ENCODE measurements around the gene ZYG11B. TPM values are rescaled to one million over a fixed set of nuclear protein-coding genes. Genes with fewer than 3 reads are reported as not detected.
"Not testable (repeated sequence)": the region's sequence is repeated elsewhere in the genome, so short reads cannot be mapped to it uniquely, and the experiment has no call there.

ZYG11B gene
- total RNA-seq, 4 donors from 2014 or later: 48.3 to 67.2 (median 59.7) TPM

DNA sequence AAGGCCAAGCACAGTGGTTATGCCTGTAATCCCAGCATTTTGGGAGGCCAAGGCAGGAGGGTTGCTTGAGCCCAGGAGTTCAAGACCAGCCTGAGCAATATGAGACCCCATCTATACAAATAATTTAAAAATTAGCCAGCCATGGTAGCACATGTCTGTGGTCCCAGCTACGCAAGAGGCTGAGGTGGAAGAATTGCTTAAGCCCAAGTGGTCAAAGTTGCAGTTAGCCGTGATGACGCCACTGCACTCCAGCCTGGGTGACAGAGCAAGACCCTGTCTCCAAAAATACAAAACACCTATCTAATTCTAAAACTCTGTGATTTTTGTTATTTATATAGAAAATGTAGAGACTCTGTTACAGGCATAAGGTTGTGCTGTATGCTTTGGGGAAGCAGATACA is 72.1 kb downstream of the ZYG11B start:
- ATAC-seq: no peak
- WGBS, 2 donors (ENCODE audit: low coverage in 1 of 2): 90 to 100% methylated on average over 2 to 3 of the region's 3 CpGs
- TF ChIP-seq EP300 (IDR thresholded peaks at IDR 0.05) (no peak), POLR2AphosphoS5 (IDR thresholded peaks at IDR 0.05) (no peak), POLR2A (IDR thresholded peaks at IDR 0.05) (no peak)
- TF ChIP-seq, protein P1, sequence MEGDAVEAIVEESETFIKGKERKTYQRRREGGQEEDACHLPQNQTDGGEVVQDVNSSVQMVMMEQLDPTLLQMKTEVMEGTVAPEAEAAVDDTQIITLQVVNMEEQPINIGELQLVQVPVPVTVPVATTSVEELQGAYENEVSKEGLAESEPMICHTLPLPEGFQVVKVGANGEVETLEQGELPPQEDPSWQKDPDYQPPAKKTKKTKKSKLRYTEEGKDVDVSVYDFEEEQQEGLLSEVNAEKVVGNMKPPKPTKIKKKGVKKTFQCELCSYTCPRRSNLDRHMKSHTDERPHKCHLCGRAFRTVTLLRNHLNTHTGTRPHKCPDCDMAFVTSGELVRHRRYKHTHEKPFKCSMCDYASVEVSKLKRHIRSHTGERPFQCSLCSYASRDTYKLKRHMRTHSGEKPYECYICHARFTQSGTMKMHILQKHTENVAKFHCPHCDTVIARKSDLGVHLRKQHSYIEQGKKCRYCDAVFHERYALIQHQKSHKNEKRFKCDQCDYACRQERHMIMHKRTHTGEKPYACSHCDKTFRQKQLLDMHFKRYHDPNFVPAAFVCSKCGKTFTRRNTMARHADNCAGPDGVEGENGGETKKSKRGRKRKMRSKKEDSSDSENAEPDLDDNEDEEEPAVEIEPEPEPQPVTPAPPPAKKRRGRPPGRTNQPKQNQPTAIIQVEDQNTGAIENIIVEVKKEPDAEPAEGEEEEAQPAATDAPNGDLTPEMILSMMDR (IDR thresholded peaks at IDR 0.05): no peak
- Histone ChIP-seq H3K27me3 (no peaks in the 10 kb centered on the region), H3K9me3 (no peaks in the 10 kb centered on the region), H3K36me3 (peaks cover 0 to 55% of the 10 kb centered on the region in 2 donors), H3K27ac (no peak overlapping the region), H3K4me3 (no peak overlapping the region), H3K4me1 (no peaks in the 10 kb centered on the region)

- Histone ChIP-seq H3K4me1 (no peaks in the 10 kb centered on the region), H3K27ac (no peak overlapping the region), H3K4me3 (no peak overlapping the region), H3K9me3 (no peaks in the 10 kb centered on the region), H3K36me3 (peaks cover 0 to 58% of the 10 kb centered on the region in 2 donors), H3K27me3 (no peaks in the 10 kb centered on the region)
- no peak for ATAC-seq
- TF ChIP-seq EP300 (IDR thresholded peaks at IDR 0.05): no peak
- TF ChIP-seq, protein P1 (IDR thresholded peaks at IDR 0.05): no peak
Measured at GRCh38 chr1:52801011-52801410, 74.8 kb downstream of the ZYG11B start.

DNA sequence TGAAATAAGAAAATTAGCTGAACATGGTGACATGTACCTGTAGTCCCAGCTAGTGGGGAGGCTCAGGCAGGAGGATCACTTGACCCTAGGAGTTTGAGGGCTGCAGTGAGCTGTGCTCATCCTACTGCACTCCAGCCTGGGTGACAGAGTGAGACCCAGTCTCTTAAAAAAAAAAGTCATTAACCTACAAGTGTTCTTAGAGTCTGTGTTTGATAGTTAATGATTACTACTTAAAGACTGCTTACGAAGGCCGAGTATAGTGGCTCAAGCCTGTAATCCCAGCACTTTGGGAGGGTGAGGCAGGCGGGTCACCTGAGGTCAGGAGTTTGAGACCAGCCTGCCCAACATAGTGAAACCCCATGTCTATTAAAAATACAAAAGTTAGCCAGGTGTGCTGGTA is 77.8 kb downstream of the ZYG11B start:
- H3K27me3 ChIP-seq, H3K4me3 ChIP-seq, H3K4me1 ChIP-seq, ATAC-seq, H3K9me3 ChIP-seq, H3K27ac ChIP-seq: not testable (repeated sequence)
- peaks cover 0 to 54% of the 10 kb centered on the region in 2 donors for H3K36me3 ChIP-seq
- 95% methylated on average over 3 of the region's 3 CpGs; no CpG with 5 or more reads in 1 of the 2 donors for WGBS, 2 donors (ENCODE audit: low coverage in 1 of 2)

DNA sequence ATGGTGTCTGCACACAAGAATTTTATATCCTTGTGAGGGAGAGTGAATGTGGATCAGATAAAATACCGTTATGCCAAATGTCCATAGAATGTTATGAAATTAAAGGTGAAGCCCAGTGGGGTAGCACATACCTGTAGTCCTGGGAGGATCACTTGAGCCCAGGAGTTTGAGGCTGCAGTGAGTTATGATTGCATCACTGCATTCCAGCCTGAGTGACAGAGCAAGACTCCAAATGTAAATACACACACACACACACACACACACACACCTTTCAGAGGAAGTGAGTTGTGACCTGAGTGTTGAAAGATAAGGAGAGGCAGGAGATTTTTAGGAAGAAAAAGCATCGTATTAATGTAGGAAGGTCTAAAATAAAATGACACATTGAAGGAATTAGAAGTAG is 88.2 kb downstream of the ZYG11B start:
- no peak overlapping the region for H3K27ac ChIP-seq
- H3K4me3 ChIP-seq: no peak overlapping the region
- H3K9me3 ChIP-seq: no peaks in the 10 kb centered on the region
- no peak for TF ChIP-seq EP300 (IDR thresholded peaks at IDR 0.05)
- TF ChIP-seq, protein P1 (IDR thresholded peaks at IDR 0.05): no peak
- no peak for TF ChIP-seq POLR2A (IDR thresholded peaks at IDR 0.05)
- TF ChIP-seq POLR2AphosphoS5 (IDR thresholded peaks at IDR 0.05): no peak
- 92 to 100% methylated on average over 1 to 2 of the region's 2 CpGs for WGBS, 2 donors (ENCODE audit: low coverage in 1 of 2)
- peaks cover 2 to 93% of the 10 kb centered on the region in 2 donors for H3K36me3 ChIP-seq
- no peaks in the 10 kb centered on the region for H3K27me3 ChIP-seq
- H3K4me1 ChIP-seq: no peaks in the 10 kb centered on the region
- ATAC-seq: no peak

DNA sequence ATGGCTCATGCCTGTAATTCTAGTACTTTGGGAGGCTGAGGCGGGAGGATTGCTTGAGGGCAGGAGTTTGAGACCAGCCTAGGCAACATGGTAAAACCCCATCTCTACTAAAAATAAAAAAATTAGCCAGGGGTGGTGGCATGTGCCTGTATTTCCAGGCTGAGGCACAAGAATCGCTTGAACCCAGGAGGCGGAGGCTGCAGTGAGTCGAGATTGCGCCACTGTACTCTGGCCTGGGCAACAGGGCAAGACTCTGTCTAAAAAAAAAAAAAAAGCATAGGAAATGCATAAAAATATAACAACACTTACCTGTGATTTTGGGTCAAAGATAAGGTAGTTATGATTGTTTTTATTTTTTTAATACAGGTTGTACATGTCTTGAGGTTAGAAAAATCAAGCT is 94.6 kb downstream of the ZYG11B start:
- ATAC-seq, H3K27me3 ChIP-seq: not testable (repeated sequence)
- peaks cover 2 to 79% of the 10 kb centered on the region in 2 donors for H3K36me3 ChIP-seq

GRCh38 chr1:52825868-52826267 is 99.6 kb downstream of the ZYG11B start:
- no peaks in the 10 kb centered on the region for H3K4me1 ChIP-seq
- H3K36me3 ChIP-seq: peaks cover 0 to 37% of the 10 kb centered on the region in 2 donors
- H3K27ac ChIP-seq: no peak overlapping the region
- H3K27me3 ChIP-seq: no peaks in the 10 kb centered on the region
- 7 to 17% methylated on average over 1 of the region's 1 CpG for WGBS, 2 donors (ENCODE audit: low coverage in 1 of 2)
- no peak overlapping the region for H3K4me3 ChIP-seq
- no peak for ATAC-seq
- no peaks in the 10 kb centered on the region for H3K9me3 ChIP-seq
- TF ChIP-seq, protein P1 (IDR thresholded peaks at IDR 0.05): peak in 1 of 4 experiments; percentile 8
- no peak for TF ChIP-seq EP300 (IDR thresholded peaks at IDR 0.05)
- TF ChIP-seq POLR2AphosphoS5 (IDR thresholded peaks at IDR 0.05): no peak

More for the DNA sequence above, 94.6 kb downstream of the ZYG11B start:
- WGBS, 2 donors (ENCODE audit: low coverage in 1 of 2): 91 to 96% methylated on average over 4 to 5 of the region's 5 CpGs
- not testable (repeated sequence) for H3K4me3 ChIP-seq, H3K9me3 ChIP-seq, H3K4me1 ChIP-seq, H3K27ac ChIP-seq

Measured in gastroesophageal sphincter (tissue), 4 donors.